ENCODE data around the gene PRDM10. TPM values are rescaled to one million over a fixed set of nuclear protein-coding genes. Genes with fewer than 3 reads are reported as not detected.

The PRDM10 gene
- total and polyA plus RNA-seq, 9 donors, result 3.5 to 7.4 (median 5.2) TPM

- H3K27ac ChIP-seq (ENCODE audit: low read length), result no peak overlapping the region
- WGBS (ENCODE audit: insufficient coverage), result 80% methylated on average over 2 of the region's 7 CpGs
- no peak for DNase-seq
- H3K9me3 ChIP-seq (replicated peaks; ENCODE audit: control insufficient read depth, low read depth, low read length), result no peaks in the 10 kb centered on the region
- H3K36me3 ChIP-seq (ENCODE audit: control insufficient read depth, insufficient read depth, low read length), result no peaks in the 10 kb centered on the region
- no peaks in the 10 kb centered on the region for H3K27me3 ChIP-seq (ENCODE audit: control insufficient read depth, insufficient read depth, low read length)
- no peak overlapping the region for H3K4me3 ChIP-seq (ENCODE audit: low read length)
- no peaks in the 10 kb centered on the region for H3K4me1 ChIP-seq (ENCODE audit: control insufficient read depth, insufficient read depth, low read length)
These were observed 35.4 kb upstream of the PRDM10 start for GRCh38 chr11:130037881-130038585.

- Histone ChIP-seq H3K4me1 (ENCODE audit: control insufficient read depth, insufficient read depth, low read length) (no peaks in the 10 kb centered on the region), H3K36me3 (ENCODE audit: control insufficient read depth, insufficient read depth, low read length) (no peaks in the 10 kb centered on the region), H3K27me3 (ENCODE audit: control insufficient read depth, insufficient read depth, low read length) (no peaks in the 10 kb centered on the region), H3K4me3 (ENCODE audit: low read length) (no peak overlapping the region), H3K27ac (ENCODE audit: low read length) (no peak overlapping the region), H3K9me3 (replicated peaks; ENCODE audit: control insufficient read depth, low read depth, low read length) (no peaks in the 10 kb centered on the region)
- peak; percentile 61 for DNase-seq
- WGBS (ENCODE audit: insufficient coverage), result no CpG with 5 or more reads among the region's 3 CpGs
These were observed 34.4 kb upstream of the PRDM10 start for GRCh38 chr11:130037058-130037457.

GRCh38 chr11:130034236-130034635 lies 31.6 kb upstream of the PRDM10 start:
- H3K9me3 ChIP-seq (replicated peaks; ENCODE audit: control insufficient read depth, low read depth, low read length), result no peaks in the 10 kb centered on the region
- no peaks in the 10 kb centered on the region for H3K4me1 ChIP-seq (ENCODE audit: control insufficient read depth, insufficient read depth, low read length)
- H3K27me3 ChIP-seq (ENCODE audit: control insufficient read depth, insufficient read depth, low read length), result no peaks in the 10 kb centered on the region
- no peak overlapping the region for H3K4me3 ChIP-seq (ENCODE audit: low read length)
- H3K36me3 ChIP-seq (ENCODE audit: control insufficient read depth, insufficient read depth, low read length), result no peaks in the 10 kb centered on the region
- no peak overlapping the region for H3K27ac ChIP-seq (ENCODE audit: low read length)
- no peak for DNase-seq

- Histone ChIP-seq H3K27me3 (ENCODE audit: control insufficient read depth, insufficient read depth, low read length) (no peaks in the 10 kb centered on the region), H3K4me3 (ENCODE audit: low read length) (no peak overlapping the region), H3K36me3 (ENCODE audit: control insufficient read depth, insufficient read depth, low read length) (no peaks in the 10 kb centered on the region), H3K9me3 (replicated peaks; ENCODE audit: control insufficient read depth, low read depth, low read length) (no peaks in the 10 kb centered on the region), H3K27ac (ENCODE audit: low read length) (no peak overlapping the region), H3K4me1 (ENCODE audit: control insufficient read depth, insufficient read depth, low read length) (no peaks in the 10 kb centered on the region)
- WGBS (ENCODE audit: insufficient coverage), result 84% methylated on average over 29 of the region's 44 CpGs
- no peak for DNase-seq
These were observed 30.3 kb upstream of the PRDM10 start for GRCh38 chr11:130032931-130033330.

- whole genome bisulfite sequencing (ENCODE audit: insufficient coverage), result 100% methylated on average over 2 of the region's 2 CpGs
- H3K36me3 ChIP-seq (ENCODE audit: control insufficient read depth, insufficient read depth, low read length), result no peaks in the 10 kb centered on the region
- DNase-seq, result no peak
- H3K27me3 ChIP-seq (ENCODE audit: control insufficient read depth, insufficient read depth, low read length), result no peaks in the 10 kb centered on the region
- no peaks in the 10 kb centered on the region for H3K9me3 ChIP-seq (replicated peaks; ENCODE audit: control insufficient read depth, low read depth, low read length)
- no peaks in the 10 kb centered on the region for H3K4me1 ChIP-seq (ENCODE audit: control insufficient read depth, insufficient read depth, low read length)
- H3K4me3 ChIP-seq (ENCODE audit: low read length), result no peak overlapping the region
- no peak overlapping the region for H3K27ac ChIP-seq (ENCODE audit: low read length)
These were observed 29.3 kb upstream of the PRDM10 start for GRCh38 chr11:130031945-130032344.

- H3K27ac ChIP-seq (ENCODE audit: low read length), result no peak overlapping the region
- H3K36me3 ChIP-seq (ENCODE audit: control insufficient read depth, insufficient read depth, low read length), result no peaks in the 10 kb centered on the region
- no peaks in the 10 kb centered on the region for H3K9me3 ChIP-seq (replicated peaks; ENCODE audit: control insufficient read depth, low read depth, low read length)
- H3K4me1 ChIP-seq (ENCODE audit: control insufficient read depth, insufficient read depth, low read length), result no peaks in the 10 kb centered on the region
- no peaks in the 10 kb centered on the region for H3K27me3 ChIP-seq (ENCODE audit: control insufficient read depth, insufficient read depth, low read length)
- no CpG with 5 or more reads among the region's 1 CpG for WGBS (ENCODE audit: insufficient coverage)
- no peak for DNase-seq
- no peak overlapping the region for H3K4me3 ChIP-seq (ENCODE audit: low read length)
These were observed 28.4 kb upstream of the PRDM10 start for GRCh38 chr11:130031056-130031455.

- no peak overlapping the region for H3K4me3 ChIP-seq (ENCODE audit: low read length)
- H3K4me1 ChIP-seq (ENCODE audit: control insufficient read depth, insufficient read depth, low read length), result no peaks in the 10 kb centered on the region
- H3K9me3 ChIP-seq (replicated peaks; ENCODE audit: control insufficient read depth, low read depth, low read length), result no peaks in the 10 kb centered on the region
- H3K27ac ChIP-seq (ENCODE audit: low read length), result no peak overlapping the region
- DNase-seq, result no peak
- 83% methylated on average over 1 of the region's 3 CpGs for WGBS (ENCODE audit: insufficient coverage)
- H3K27me3 ChIP-seq (ENCODE audit: control insufficient read depth, insufficient read depth, low read length), result no peaks in the 10 kb centered on the region
- H3K36me3 ChIP-seq (ENCODE audit: control insufficient read depth, insufficient read depth, low read length), result no peaks in the 10 kb centered on the region
These were observed 26.5 kb upstream of the PRDM10 start for GRCh38 chr11:130029137-130029536.

GRCh38 chr11:130025371-130025770 lies 22.7 kb upstream of the PRDM10 start:
- WGBS (ENCODE audit: insufficient coverage), result no CpG with 5 or more reads among the region's 1 CpG
- Histone ChIP-seq H3K9me3 (replicated peaks; ENCODE audit: control insufficient read depth, low read depth, low read length) (no peaks in the 10 kb centered on the region), H3K27me3 (ENCODE audit: control insufficient read depth, insufficient read depth, low read length) (no peaks in the 10 kb centered on the region), H3K4me1 (ENCODE audit: control insufficient read depth, insufficient read depth, low read length) (no peaks in the 10 kb centered on the region), H3K4me3 (ENCODE audit: low read length) (no peak overlapping the region), H3K27ac (ENCODE audit: low read length) (no peak overlapping the region), H3K36me3 (ENCODE audit: control insufficient read depth, insufficient read depth, low read length) (no peaks in the 10 kb centered on the region)
- no peak for DNase-seq

GRCh38 chr11:130024361-130024760 lies 21.7 kb upstream of the PRDM10 start:
- Histone ChIP-seq H3K9me3 (replicated peaks; ENCODE audit: control insufficient read depth, low read depth, low read length) (no peaks in the 10 kb centered on the region), H3K4me3 (ENCODE audit: low read length) (no peak overlapping the region), H3K36me3 (ENCODE audit: control insufficient read depth, insufficient read depth, low read length) (no peaks in the 10 kb centered on the region), H3K27ac (ENCODE audit: low read length) (no peak overlapping the region), H3K4me1 (ENCODE audit: control insufficient read depth, insufficient read depth, low read length) (no peaks in the 10 kb centered on the region), H3K27me3 (ENCODE audit: control insufficient read depth, insufficient read depth, low read length) (no peaks in the 10 kb centered on the region)
- WGBS (ENCODE audit: insufficient coverage), result no CpG with 5 or more reads among the region's 1 CpG
- no peak for DNase-seq

- WGBS (ENCODE audit: insufficient coverage), result 80% methylated on average over 1 of the region's 2 CpGs
- H3K4me1 ChIP-seq (ENCODE audit: control insufficient read depth, insufficient read depth, low read length), result no peaks in the 10 kb centered on the region
- no peaks in the 10 kb centered on the region for H3K9me3 ChIP-seq (replicated peaks; ENCODE audit: control insufficient read depth, low read depth, low read length)
- H3K27me3 ChIP-seq (ENCODE audit: control insufficient read depth, insufficient read depth, low read length), result no peaks in the 10 kb centered on the region
- no peak overlapping the region for H3K4me3 ChIP-seq (ENCODE audit: low read length)
- no peaks in the 10 kb centered on the region for H3K36me3 ChIP-seq (ENCODE audit: control insufficient read depth, insufficient read depth, low read length)
- no peak overlapping the region for H3K27ac ChIP-seq (ENCODE audit: low read length)
- no peak for DNase-seq
These were observed 20.6 kb upstream of the PRDM10 start for GRCh38 chr11:130023204-130023603.

- Histone ChIP-seq H3K27me3 (ENCODE audit: control insufficient read depth, insufficient read depth, low read length) (no peaks in the 10 kb centered on the region), H3K36me3 (ENCODE audit: control insufficient read depth, insufficient read depth, low read length) (no peaks in the 10 kb centered on the region), H3K4me3 (ENCODE audit: low read length) (no peak overlapping the region), H3K27ac (ENCODE audit: low read length) (no peak overlapping the region), H3K4me1 (ENCODE audit: control insufficient read depth, insufficient read depth, low read length) (no peaks in the 10 kb centered on the region), H3K9me3 (replicated peaks; ENCODE audit: control insufficient read depth, low read depth, low read length) (no peaks in the 10 kb centered on the region)
- no CpG with 5 or more reads among the region's 2 CpGs for WGBS (ENCODE audit: insufficient coverage)
- DNase-seq, result no peak
These were observed 20.2 kb upstream of the PRDM10 start for GRCh38 chr11:130022799-130023198.

Data from muscle of leg (tissue), 11 donors.